ENCODE data around the gene MACROH2A2. TPM values are rescaled to one million over a fixed set of nuclear protein-coding genes. Genes with fewer than 3 reads are reported as not detected.
"Not testable (repeated sequence)": the region's sequence is repeated elsewhere in the genome, so short reads cannot be mapped to it uniquely, and the experiment has no call there.

The MACROH2A2 gene
- total and polyA plus RNA-seq, 2 experiments from 2014 or later: 11.6 to 16.2 TPM

DNA sequence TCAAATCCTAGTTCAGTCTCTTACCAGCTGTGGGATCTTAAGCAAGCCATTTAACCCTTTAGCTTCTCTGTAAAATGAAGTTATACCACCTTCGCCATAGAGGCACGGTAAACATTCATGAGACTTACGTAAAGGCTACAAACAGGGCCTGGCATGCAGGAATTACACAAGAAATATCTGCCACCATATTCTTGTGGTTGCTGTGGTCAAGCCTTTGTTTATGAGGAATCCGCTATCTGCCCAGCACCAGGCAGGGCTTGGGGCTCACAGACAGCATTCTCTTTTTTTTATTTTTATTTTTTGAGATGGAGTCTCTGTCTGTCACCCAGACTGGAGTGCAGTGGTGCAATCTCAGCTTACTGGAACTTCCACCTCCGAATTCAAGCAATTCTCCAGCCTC is 70.1 kb downstream of the MACROH2A2 start (continued):
- TF ChIP-seq, protein P1, sequence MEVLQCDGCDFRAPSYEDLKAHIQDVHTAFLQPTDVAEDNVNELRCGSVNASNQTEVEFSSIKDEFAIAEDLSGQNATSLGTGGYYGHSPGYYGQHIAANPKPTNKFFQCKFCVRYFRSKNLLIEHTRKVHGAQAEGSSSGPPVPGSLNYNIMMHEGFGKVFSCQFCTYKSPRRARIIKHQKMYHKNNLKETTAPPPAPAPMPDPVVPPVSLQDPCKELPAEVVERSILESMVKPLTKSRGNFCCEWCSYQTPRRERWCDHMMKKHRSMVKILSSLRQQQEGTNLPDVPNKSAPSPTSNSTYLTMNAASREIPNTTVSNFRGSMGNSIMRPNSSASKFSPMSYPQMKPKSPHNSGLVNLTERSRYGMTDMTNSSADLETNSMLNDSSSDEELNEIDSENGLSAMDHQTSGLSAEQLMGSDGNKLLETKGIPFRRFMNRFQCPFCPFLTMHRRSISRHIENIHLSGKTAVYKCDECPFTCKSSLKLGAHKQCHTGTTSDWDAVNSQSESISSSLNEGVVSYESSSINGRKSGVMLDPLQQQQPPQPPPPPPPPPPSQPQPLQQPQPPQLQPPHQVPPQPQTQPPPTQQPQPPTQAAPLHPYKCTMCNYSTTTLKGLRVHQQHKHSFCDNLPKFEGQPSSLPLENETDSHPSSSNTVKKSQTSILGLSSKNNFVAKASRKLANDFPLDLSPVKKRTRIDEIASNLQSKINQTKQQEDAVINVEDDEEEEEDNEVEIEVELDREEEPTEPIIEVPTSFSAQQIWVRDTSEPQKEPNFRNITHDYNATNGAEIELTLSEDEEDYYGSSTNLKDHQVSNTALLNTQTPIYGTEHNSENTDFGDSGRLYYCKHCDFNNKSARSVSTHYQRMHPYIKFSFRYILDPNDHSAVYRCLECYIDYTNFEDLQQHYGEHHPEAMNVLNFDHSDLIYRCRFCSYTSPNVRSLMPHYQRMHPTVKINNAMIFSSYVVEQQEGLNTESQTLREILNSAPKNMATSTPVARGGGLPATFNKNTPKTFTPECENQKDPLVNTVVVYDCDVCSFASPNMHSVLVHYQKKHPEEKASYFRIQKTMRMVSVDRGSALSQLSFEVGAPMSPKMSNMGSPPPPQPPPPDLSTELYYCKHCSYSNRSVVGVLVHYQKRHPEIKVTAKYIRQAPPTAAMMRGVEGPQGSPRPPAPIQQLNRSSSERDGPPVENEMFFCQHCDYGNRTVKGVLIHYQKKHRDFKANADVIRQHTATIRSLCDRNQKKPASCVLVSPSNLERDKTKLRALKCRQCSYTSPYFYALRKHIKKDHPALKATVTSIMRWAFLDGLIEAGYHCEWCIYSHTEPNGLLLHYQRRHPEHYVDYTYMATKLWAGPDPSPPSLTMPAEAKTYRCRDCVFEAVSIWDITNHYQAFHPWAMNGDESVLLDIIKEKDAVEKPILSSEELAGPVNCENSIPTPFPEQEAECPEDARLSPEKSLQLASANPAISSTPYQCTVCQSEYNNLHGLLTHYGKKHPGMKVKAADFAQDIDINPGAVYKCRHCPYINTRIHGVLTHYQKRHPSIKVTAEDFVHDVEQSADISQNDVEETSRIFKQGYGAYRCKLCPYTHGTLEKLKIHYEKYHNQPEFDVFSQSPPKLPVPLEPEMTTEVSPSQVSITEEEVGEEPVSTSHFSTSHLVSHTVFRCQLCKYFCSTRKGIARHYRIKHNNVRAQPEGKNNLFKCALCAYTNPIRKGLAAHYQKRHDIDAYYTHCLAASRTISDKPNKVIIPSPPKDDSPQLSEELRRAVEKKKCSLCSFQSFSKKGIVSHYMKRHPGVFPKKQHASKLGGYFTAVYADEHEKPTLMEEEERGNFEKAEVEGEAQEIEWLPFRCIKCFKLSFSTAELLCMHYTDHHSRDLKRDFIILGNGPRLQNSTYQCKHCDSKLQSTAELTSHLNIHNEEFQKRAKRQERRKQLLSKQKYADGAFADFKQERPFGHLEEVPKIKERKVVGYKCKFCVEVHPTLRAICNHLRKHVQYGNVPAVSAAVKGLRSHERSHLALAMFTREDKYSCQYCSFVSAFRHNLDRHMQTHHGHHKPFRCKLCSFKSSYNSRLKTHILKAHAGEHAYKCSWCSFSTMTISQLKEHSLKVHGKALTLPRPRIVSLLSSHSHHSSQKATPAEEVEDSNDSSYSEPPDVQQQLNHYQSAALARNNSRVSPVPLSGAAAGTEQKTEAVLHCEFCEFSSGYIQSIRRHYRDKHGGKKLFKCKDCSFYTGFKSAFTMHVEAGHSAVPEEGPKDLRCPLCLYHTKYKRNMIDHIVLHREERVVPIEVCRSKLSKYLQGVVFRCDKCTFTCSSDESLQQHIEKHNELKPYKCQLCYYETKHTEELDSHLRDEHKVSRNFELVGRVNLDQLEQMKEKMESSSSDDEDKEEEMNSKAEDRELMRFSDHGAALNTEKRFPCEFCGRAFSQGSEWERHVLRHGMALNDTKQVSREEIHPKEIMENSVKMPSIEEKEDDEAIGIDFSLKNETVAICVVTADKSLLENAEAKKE (CRISPR knock-in tag; IDR thresholded peaks at IDR 0.05): no peak
- no peak for TF ChIP-seq ZNF331 (CRISPR knock-in tag; IDR thresholded peaks at IDR 0.05; ENCODE audit: low read depth)
- no peak for TF ChIP-seq ZNF114 (CRISPR knock-in tag; IDR thresholded peaks at IDR 0.05)

DNA sequence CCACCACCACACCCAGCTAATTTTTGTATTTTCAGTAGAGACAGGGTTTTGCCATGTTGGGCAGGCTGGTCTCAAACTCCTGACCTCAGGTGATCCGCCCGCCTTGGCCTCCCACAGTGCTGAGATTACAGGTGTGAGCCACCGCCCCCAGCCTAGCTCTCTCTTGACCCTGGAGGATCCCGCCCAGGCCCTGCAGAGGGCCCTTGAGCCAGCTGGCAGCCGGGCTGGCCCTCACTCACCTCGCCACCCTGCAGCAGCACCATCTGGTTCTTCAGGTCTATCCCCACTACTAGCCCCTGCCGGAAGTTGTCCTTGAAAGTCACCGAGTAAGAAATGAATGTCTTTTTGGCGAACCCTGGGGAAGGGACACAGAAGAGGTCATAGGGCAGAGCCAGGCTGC is 70.5 kb downstream of the MACROH2A2 start:
- not testable (repeated sequence) for H2AFZ ChIP-seq; ATAC-seq; H3K9me2 ChIP-seq (ENCODE audit: insufficient read depth); H3K4me3 Mint-ChIP-seq; H3K4me1 ChIP-seq (ENCODE audit: insufficient read depth); H3K27me3 Mint-ChIP-seq (ENCODE audit: insufficient read depth, low read depth, poor library complexity); H3K27ac ChIP-seq (ENCODE audit: low read depth); H4K20me1 ChIP-seq (replicated peaks; ENCODE audit: insufficient read depth); H3K4me2 ChIP-seq; H3K27me3 ChIP-seq (ENCODE audit: insufficient read depth); DNase-seq (ENCODE audit: low spot score); H3K79me2 ChIP-seq (replicated peaks; ENCODE audit: insufficient read depth); H3F3A ChIP-seq (replicated peaks; ENCODE audit: low read depth); H3K4me3 ChIP-seq; H3K4me1 Mint-ChIP-seq; H3K9me3 Mint-ChIP-seq; H3K27ac Mint-ChIP-seq; H3K36me3 Mint-ChIP-seq (ENCODE audit: low read depth); H3K36me3 ChIP-seq (ENCODE audit: insufficient read depth)

DNA sequence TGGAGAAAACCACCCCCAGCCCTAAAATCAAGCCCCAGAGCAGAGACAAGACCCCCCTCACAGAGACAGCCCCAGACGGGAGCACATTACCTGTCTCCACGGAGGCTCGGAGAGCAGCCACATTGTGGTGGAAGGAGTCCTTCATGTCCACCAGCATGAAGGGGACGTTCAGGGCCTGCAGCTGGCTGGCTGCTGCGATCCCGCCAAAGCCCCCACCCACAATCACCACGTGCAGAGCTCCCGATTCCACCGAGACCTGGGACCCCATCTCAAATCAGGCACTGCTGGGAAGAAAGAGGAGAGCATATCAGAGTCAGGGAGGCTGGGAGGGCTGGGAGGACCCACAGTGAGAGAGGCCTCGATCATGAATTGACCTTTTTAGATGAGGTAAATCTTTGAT is 71.2 kb downstream of the MACROH2A2 start:
- no peaks in the 10 kb centered on the region for H3K36me3 ChIP-seq (ENCODE audit: insufficient read depth)
- peaks cover 3% of the 10 kb centered on the region; the same call in 1 of the 3 replicates for H3K36me3 Mint-ChIP-seq (ENCODE audit: low read depth)
- no peak overlapping the region for H3K4me3 Mint-ChIP-seq
- H3K9me2 ChIP-seq (ENCODE audit: insufficient read depth): no peaks in the 10 kb centered on the region
- H4K20me1 ChIP-seq (replicated peaks; ENCODE audit: insufficient read depth): no peaks in the 10 kb centered on the region; the same call in 1 of the 2 replicates
- H3K4me1 ChIP-seq (ENCODE audit: insufficient read depth): no peaks in the 10 kb centered on the region
- ATAC-seq (no peak), DNase-seq (ENCODE audit: low spot score) (no peak)
- H3K4me2 ChIP-seq: no peak overlapping the region
- H3K27ac Mint-ChIP-seq: no peak overlapping the region
- peaks cover 3% of the 10 kb centered on the region; the same call in 1 of the 3 replicates for H3K9me3 Mint-ChIP-seq
- no peak overlapping the region for H3K4me3 ChIP-seq
- no peak overlapping the region for H3K27ac ChIP-seq (ENCODE audit: low read depth)
- peaks cover 4% of the 10 kb centered on the region for H3K27me3 Mint-ChIP-seq (ENCODE audit: insufficient read depth, low read depth, poor library complexity)
- H3K4me1 Mint-ChIP-seq: no peaks in the 10 kb centered on the region
- H2AFZ ChIP-seq: no peak overlapping the region
- no peaks in the 10 kb centered on the region for H3F3A ChIP-seq (replicated peaks; ENCODE audit: low read depth)
- H3K27me3 ChIP-seq (ENCODE audit: insufficient read depth): no peaks in the 10 kb centered on the region
- no peaks in the 10 kb centered on the region for H3K79me2 ChIP-seq (replicated peaks; ENCODE audit: insufficient read depth)
- TF ChIP-seq, protein P1 (CRISPR knock-in tag; IDR thresholded peaks at IDR 0.05): no peak
- TF ChIP-seq EZH2phosphoT487 (IDR thresholded peaks at IDR 0.05; ENCODE audit: unreplicated experiment): no peak
- TF ChIP-seq NANOG (IDR thresholded peaks at IDR 0.05; ENCODE audit: borderline replicate concordance): no peak
- TF ChIP-seq ZNF114 (CRISPR knock-in tag; IDR thresholded peaks at IDR 0.05): no peak

Data from GM23338 (cell line).